ENCODE data around the gene IL1RN.

The IL1RN gene

DNA sequence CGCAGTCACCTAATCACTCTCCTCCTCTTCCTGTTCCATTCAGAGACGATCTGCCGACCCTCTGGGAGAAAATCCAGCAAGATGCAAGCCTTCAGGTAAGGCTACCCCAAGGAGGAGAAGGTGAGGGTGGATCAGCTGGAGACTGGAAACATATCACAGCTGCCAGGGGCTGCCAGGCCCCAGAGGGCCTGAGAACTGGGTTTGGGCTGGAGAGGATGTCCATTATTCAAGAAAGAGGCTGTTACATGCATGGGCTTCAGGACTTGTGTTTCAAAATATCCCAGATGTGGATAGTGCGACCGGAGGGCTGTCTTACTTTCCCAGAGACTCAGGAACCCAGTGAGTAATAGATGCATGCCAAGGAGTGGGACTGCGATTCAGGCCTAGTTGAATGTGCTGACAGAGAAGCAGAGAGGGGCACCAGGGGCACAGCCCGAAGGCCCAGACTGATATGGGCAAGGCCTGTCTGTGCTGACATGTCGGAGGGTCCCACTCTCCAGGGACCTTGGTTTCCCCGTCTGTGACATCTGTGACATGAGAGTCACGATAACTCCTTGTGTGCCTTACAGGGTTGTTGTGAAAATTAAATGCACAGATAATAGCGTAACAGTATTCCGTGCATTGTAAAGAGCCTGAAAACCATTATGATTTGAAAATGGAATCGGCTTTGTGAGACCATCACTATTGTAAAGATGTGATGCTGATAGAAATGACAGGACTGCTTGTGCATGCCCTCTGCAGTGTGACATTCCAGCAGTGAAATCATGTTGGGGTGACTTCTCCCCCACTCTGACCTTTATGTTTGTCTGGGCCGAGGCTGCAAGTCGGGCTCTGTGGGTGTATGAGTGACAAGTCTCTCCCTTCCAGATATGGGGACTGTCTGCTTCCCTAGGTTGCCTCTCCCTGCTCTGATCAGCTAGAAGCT, 510 bp downstream of the IL1RN start:
- no peak overlapping the region for H3K4me3 ChIP-seq (ENCODE audit: low read depth, low read length)

DNA sequence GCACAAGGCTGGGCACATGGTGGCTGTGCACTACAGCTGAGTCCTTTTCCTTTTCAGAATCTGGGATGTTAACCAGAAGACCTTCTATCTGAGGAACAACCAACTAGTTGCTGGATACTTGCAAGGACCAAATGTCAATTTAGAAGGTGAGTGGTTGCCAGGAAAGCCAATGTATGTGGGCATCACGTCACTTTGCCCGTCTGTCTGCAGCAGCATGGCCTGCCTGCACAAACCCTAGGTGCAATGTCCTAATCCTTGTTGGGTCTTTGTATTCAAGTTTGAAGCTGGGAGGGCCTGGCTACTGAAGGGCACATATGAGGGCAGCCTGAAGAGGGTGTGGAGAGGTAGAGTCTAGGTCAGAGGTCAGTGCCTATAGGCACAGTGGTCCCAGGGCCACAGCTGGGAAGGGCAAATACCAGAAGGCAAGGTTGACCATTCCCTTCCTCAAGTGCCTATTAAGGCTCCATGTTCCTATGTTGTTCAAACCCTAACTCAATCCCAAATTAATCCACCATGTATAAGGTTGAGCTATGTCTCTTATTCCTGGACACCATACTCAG, 2.2 kb downstream of the IL1RN start:
- H3K4me3 ChIP-seq (ENCODE audit: low read depth, low read length): no peak overlapping the region

DNA sequence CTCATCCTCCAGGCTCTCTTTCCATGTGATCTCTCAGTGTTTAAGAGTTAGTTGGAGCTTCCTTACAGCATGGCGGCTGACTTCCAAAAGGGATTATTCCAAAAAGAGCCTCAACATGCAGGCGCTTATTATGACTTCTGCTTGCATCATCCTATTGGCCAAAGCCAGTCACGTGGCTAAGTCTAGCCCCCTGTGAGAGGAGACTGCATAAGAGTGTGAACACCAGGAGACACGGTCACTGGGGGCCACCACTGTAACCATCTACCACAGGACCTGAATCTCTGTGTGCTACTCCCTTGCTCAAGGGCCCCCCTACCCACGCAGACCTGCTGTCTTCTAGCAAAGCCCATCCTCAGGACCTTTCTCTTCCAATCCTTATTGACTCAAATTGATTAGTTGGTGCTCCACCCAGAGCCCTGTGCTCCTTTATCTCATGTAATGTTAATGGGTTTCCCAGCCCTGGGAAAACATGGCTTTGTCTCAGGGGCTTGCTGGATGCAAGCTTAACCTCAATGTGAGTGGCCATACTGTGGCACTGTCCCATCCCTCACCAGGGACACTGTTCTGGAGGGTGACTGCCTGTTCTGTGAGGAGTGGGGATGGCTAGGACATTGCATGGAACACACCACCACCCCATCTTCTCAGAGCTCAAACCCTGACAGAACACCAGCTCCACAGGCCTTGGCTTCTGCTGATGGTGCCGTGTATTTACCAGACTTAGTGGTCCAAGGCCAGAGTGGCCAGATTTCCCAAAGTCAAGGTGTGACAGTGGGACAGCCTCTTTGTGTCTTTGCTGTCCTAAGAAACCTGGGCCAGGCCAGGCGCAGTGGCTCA, 4.2 kb downstream of the IL1RN start:
- H3K4me3 ChIP-seq (ENCODE audit: low read depth, low read length): no peak overlapping the region

DNA sequence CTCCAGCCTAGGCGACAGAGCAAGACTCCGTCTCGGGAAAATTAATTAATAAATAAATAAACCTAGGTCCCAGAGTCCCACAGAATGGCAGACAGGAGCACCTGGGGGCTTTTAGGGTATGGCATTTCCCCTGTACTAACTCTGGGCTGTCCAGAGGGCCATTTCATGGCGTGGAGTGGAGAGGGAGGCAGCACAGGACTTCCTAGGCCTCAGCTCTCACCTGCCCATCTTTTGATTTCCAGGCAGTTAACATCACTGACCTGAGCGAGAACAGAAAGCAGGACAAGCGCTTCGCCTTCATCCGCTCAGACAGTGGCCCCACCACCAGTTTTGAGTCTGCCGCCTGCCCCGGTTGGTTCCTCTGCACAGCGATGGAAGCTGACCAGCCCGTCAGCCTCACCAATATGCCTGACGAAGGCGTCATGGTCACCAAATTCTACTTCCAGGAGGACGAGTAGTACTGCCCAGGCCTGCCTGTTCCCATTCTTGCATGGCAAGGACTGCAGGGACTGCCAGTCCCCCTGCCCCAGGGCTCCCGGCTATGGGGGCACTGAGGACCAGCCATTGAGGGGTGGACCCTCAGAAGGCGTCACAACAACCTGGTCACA, 5.1 kb downstream of the IL1RN start:
- H3K4me3 ChIP-seq (ENCODE audit: low read depth, low read length): no peak overlapping the region

DNA sequence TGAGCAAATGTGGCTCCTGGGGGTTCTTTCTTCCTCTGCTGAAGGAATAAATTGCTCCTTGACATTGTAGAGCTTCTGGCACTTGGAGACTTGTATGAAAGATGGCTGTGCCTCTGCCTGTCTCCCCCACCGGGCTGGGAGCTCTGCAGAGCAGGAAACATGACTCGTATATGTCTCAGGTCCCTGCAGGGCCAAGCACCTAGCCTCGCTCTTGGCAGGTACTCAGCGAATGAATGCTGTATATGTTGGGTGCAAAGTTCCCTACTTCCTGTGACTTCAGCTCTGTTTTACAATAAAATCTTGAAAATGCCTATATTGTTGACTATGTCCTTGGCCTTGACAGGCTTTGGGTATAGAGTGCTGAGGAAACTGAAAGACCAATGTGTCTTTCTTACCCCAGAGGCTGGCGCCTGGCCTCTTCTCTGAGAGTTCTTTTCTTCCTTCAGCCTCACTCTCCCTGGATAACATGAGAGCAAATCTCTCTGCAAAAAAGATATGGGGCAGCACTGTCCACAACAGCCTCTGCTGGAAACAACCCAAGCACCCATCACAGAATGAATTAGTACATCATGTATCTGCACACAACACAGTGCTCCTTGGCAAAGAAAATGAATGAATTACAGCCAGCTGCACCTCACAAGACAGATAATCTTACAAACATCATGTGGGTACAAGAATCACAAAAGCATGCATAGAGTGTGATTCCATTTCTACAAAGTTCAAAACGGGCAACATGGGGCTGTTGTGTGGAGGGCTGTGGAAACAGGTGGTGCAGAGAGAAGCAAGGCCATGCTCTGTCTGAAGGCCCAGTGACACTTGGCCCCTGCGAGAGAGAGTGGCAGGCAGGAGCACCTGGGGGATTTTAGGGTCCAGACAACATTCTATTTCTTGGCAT, 6.6 kb downstream of the IL1RN start:
- H3K4me3 ChIP-seq (ENCODE audit: low read depth, low read length): no peak overlapping the region

DNA sequence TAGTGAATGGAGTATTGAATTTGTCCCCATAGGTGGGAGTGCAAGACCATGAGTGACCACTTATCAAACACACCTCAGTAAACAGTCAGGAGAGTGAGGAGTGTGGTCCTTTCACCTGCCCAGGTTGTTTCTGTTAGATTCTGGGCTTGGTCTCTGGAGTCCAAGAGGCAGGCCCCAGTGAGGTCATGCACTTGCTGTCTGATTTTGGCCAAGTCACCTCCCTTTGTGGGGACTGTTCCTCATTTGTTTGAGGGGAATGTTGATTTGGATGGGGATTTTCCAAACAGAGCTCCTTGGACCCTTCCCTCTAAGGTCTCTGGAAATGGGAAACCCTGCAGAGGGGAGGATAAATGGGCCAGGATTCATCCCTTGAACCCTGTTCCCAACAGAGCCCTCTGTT, 7.3 kb downstream of the IL1RN start:
- no peak overlapping the region for H3K4me3 ChIP-seq (ENCODE audit: low read depth, low read length)

DNA sequence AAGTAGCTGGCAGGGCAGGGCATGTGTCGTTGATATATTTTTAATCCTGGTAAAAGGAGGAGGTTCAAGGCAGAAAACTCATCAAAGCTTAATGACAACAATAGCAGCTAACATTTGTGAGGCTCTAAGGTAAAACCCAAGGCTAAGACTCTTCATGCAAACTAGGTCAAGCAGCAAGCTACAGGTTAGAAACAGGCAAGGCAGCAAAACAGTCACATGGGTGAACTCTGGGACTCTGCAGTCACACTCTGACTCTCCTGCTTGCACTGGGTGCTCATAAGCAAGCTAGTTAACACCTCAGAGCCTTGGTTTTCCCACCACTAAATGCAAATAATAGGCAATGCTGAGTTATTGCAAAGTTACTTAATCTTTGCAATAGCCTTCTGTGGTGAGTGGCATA, 7.9 kb downstream of the IL1RN start:
- no peak overlapping the region for H3K4me3 ChIP-seq (ENCODE audit: low read depth, low read length)

DNA sequence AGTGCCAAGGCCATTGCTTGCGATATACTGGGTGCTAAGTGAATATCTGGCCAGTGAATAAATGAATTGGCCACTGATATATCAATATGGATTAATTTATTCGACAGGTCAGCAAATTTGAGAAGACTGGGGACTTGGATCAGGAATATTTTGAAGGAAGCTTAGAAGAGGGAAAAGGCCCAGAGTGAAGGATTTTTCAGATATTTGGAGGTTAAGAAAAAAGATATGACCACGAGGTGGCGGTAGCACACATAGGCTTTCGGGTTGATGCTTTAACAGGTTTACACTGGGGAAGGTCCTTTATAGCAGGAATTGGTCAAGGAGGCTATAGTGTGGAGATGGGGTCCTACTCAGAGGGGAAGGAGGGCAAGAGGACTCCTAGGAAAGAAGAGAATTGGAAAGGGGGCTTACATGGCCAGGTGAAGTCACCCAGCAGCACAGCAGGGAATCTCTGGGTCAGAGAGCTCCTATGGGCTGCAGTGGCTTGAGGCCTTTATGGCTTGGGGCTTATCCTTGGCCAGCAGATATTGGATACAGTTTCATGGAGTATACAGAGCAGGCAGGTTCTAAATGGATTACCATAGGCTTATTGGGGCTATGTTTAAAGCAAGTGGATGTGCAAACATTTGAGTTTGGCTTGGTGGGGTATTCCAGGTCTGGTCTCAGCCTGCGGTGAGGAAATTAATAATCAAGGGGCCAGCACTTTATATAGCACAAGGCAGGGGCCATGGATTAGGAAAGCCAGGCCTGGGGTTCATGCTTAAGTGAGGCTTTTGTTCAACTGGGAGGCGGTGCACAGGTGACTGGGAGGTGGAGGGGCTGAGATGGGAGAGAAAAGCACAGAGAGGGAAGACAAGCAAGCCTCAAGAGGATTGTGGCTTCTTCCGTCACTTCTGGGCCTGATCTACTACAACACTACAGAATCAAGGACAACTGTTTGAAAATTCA, 9.7 kb downstream of the IL1RN start:
- no peak overlapping the region for H3K4me3 ChIP-seq (ENCODE audit: low read depth, low read length)

DNA sequence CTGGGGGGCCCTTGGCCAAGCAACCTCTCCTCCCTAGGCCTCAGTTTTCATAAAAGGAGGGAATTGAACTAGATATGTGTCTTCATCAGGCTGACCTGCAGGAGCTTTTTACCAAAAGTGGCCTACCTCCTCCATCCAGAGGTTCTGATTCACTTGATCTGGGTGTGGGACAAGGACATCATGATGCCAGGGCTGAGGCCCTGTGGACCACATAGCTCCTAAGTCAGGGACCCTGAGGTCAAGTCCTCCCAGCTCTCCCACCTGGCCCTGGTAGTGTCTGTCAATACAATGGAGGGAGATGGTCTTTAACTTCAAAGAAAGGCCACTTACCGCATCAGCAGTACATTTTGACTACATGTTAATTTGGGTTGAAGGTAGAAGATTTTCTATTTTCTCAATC, 10.4 kb downstream of the IL1RN start:
- no peak overlapping the region for H3K4me3 ChIP-seq (ENCODE audit: low read depth, low read length)

DNA sequence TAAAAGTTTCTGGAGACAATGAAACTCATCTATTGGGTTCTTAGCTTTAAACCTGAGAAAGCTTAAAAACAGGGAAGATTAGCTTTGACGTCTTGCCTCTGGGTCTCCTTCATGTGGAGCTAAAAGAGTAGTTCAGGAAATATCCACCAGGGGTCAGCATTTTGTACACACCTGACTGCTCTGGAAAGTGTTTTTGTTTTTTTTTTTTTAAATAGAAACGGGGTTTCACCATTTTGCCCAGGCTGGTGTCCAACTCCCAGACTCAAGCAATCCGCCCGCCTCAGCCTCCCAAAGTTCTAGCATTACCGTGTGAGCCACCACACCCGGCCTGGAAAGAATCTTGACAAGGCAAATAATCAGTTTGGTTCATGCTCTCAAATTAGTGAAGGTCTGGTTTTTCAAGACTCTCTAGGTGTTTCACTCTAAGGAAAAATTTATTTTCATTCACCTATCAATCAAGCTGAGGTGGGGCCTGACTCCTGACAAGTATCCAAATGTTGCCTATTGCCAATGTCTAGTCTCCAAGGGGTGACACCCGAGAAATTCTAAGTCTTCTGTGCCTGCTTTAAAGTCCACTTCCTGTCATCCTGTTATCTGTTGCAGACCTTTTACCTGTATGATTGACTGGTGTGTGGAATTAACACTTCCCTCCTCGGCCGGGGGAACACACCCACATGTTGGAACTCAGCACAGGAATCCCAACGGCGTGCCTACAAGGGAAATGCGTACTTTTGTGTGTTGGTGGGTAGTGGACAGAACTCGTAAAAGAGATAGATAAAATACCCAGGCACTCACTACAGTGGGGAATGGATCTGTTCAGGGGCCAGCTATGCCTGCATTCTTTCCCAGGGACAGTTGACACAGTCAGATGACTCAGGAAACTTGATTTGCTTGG, 11.3 kb downstream of the IL1RN start:
- H3K4me3 ChIP-seq (ENCODE audit: low read depth, low read length): no peak overlapping the region

DNA sequence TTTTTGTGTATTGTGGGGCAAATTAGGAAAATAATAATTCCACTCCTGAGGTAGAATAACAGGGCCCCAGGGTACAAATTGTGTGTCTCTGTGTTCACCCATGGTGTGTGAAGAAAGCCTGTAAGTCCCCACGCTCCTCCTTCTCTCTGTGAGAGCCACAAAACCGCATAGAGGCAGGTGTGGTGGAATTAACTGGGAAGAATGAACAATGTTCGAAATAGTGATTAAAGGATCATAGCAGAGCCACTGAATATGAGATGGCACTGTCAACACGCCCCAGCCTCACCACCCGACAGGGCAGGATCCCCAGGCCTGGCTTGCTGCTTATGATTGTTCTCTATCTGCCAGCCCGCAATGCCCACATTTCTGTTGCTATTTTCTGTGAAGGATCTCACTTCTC, 14.1 kb downstream of the IL1RN start:
- H3K4me3 ChIP-seq (ENCODE audit: low read depth, low read length): no peak overlapping the region

DNA sequence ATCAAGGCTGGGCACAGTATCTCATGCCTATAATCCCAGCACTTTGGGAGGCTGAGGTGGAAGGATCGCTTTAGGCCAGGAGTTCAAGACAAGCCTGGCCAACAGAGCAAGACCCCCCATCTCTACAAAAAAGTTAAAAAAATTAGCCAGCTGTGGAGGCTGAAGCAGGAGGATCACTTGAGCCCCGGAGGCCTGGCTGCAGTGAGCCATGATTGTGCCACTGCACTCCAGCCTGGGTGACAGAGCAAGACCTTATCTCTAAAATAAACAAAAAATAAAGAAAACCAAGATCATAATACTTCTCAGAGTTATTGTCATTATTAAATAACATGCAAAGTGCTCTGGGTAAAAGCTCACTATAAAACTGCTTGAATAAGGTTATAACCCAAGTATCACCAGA, 14.9 kb downstream of the IL1RN start:
- no peak overlapping the region for H3K4me3 ChIP-seq (ENCODE audit: low read depth, low read length)

DNA sequence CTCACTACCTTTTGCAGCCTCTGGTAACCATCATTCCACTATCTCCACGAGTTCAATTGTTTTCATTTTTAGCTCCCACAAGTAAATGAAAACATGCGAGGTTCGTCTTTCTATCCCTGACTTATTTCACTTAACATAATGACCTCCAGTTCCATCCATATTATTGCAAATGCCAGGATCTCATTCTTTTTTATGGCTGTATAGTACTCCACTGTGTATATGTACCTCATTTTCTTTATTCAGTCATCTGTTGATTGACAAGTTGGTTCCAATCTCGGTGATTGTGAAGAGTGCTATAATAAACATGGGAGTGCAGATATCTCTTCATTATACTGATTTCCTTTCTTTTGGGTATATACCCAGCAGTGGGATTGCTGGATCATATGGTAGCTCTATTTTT, 16.9 kb downstream of the IL1RN start:
- no peak overlapping the region for H3K4me3 ChIP-seq (ENCODE audit: low read depth, low read length)

DNA sequence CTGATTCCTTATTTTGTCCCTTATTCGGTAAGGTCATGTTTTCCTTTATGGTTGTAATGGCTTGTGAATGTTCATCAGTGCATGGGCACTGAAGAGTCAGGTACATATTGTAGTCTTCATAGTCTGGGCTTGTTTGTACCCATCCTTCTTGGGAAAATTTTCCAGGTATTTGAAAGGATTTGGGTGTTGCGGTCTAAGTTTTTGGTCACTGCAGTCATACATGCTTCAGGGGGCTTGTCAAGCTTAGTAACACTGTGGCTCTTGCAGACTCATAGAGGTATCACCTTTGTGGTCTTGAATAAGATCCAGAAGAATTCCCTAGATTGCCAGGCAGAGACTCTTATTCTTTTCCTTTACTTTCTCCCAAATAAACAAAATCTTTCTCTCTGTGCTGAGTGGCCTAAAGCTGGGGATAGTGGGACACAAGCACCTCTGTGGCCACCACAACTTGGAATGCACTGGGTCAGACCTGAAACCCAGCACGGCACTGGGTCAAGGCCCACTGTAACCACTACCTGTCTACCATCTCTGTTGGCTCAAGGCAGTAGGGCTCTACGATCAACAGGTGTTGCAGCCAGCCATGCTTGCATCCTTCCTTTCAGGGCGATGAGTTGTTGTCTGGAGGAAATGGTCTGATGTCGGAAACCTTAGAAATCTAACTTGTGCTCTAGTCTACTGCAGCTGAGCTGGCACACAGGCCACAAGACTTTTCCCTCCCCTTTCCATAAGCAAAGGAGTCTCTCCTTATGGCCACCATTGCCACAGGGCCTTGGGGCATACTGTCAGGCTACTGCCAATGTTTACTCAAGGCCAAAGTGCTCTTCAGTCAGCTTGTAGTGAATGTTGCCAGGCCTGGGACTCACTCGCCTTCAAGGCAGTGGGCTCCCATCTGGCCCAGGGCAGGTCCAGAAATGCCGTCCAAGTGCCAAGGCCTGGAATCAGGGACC, 21.5 kb downstream of the IL1RN start:
- no peak overlapping the region for H3K4me3 ChIP-seq (ENCODE audit: low read depth, low read length)

DNA sequence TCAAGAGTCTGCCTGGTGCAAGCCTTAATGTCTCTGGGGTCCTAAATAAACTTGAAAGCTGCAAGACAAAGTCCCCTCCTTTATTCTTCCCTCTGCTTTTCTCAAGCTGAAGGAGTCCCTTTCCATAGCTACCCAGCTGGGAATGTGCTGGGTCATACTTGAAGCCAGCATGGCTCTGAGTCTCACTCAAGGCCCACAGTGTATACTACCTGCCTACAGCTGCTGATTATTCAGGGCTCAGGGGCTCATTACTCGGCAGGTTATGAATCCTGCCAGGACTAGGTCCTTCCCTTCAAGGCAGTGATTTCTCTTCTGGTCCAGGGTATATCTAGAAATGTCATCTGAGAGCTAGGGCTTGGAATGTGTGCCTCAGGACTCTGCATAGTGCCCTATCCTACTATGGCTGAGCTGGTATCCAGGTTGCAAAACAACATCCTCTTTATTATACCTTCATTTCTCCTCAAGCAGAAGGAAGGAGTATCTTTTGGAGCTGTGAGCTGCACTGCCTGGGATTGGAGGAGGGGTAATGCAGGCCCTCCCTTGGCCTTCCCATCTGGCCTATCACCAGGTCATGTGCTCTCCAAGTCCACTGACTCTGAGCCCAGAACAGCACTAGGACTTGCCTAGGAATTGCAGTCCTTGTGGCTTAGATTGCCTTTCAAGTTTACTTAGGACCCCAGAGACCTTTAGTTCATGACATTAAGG, 22.3 kb downstream of the IL1RN start:
- no peak overlapping the region for H3K4me3 ChIP-seq (ENCODE audit: low read depth, low read length)

DNA sequence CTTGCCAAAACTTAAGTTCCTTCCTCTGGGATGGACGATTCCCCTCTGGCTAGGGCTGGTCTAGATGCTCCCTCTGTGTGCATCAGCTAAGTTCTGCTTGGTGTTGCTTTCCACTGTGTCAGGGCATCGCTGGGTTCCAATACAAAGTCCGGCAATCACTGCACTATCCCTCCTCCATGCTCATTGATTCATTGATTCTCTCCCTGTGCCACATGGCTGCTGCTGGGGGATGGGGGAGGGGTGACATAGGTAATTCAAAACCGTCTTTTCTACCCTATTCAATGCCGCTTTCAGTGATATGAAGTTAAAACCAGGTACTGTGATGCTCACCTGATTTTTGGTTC, 22.8 kb downstream of the IL1RN start:
- no peak overlapping the region for H3K4me3 ChIP-seq (ENCODE audit: low read depth, low read length)

DNA sequence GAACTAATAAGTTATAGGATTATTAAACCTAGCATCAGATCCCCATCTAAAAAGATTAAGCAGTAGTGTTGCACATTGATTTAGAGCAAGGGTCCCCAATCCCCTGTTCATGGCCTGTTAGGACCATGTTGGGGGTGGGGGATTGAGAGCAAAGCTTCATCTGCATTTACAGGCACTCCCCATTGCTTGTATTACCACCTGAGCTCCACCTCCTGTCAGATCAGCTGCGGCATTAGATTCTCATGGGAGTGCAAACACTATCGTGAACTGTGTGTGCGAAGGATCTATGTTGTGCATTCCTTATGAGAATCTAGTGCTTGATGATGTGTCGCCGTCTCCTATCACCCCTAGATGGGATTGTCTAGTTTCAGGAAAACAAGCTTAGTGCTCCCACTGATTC, 27.9 kb downstream of the IL1RN start:
- no peak overlapping the region for H3K4me3 ChIP-seq (ENCODE audit: low read depth, low read length)
